GM18873 (cell line): ENCODE results near the gene KRTAP10-3.

Source experiments
- ATAC-seq: cut with Tn5 transposase; IDR thresholded peaks from one replicate; pipeline ENCODE4 v1.9.1; 2021; ENCODE audit warnings: mild to moderate bottlenecking, moderate library complexity, moderate number of reproducible peaks; ENCODE audit not compliant: unreplicated experiment, low FRiP score

Gene KRTAP10-3

DNA sequence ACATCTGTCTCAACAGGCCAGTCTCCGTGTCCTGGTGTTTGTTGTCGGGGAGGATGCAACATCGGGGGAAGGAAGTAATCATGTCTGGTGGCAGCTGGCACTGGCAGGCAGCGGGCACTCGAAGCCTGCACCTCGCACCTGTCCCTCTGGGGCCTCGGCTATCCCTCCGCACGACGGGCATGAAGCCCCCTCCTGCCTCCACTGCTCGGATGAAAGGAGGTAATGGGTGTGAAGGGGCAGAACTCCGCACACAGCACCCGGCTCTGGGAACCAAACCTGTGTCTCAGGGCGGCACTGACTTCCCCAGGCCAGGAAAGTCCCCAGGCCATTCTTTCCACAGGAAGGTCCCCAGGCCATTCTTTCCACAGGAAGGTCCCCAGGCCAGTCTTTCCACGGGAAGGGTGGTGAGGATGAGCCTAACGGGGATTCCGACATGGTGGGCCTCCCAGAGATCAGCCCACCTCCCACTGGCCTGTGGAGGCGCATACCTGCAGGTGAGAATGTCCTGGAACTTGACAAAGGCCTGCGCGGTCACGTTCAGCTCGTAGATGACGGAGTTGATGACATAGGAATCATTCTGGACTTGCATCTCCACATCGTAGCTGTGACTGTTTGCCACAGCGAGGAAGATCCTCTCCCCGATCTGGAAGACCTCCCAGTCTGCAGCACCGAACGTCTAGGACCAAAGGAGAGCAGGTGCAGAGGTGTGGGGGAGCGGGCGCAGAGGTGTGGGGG is 49.7 kb downstream of the KRTAP10-3 start:
- no peak for ATAC-seq

DNA sequence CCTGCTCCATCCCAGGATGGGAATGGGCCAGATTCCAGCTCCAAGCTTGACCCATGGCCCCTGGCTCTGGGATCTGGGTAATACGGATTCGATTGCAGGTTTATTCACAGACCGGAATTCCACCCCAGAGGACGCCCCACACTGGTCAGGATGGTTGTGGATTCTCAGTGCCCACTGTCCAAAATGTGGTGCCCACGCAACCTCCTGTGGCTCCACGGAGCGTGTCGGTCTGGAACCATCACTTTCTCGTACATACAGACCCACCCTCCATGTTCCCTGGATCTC is 50.2 kb downstream of the KRTAP10-3 start:
- ATAC-seq, result no peak
